KOPT-K1 (cell line): Measurements from ENCODE around the gene THRAP3.
A peak's percentile ranks its signal among the peaks of the same experiment; 100 is the strongest.

Source experiments
- H3K27ac ChIP-seq: fragments of 200-600 bp; sonication (generic); 2 replicates; pipeline ENCODE4 v1.5.1; 2016; ENCODE audit warnings: antibody characterized with exemption, mild to moderate bottlenecking, low read depth, low read length; ENCODE audit not compliant: poor library complexity, severe bottlenecking
- H3K36me3 ChIP-seq: fragments of 200-600 bp; sonication (generic); 2 replicates; pipeline ENCODE4 v1.5.1; 2017; ENCODE audit warnings: antibody characterized with exemption, mild to moderate bottlenecking, low read length, moderate library complexity; ENCODE audit not compliant: insufficient read depth
- H3K9me3 ChIP-seq: fragments of 200-600 bp; sonication (generic); 2 replicates; pipeline ENCODE4 v1.5.1; 2017; ENCODE audit warnings: antibody characterized with exemption, low read length, mild to moderate bottlenecking; ENCODE audit not compliant: insufficient read depth, poor library complexity, severe bottlenecking

THRAP3 gene

DNA sequence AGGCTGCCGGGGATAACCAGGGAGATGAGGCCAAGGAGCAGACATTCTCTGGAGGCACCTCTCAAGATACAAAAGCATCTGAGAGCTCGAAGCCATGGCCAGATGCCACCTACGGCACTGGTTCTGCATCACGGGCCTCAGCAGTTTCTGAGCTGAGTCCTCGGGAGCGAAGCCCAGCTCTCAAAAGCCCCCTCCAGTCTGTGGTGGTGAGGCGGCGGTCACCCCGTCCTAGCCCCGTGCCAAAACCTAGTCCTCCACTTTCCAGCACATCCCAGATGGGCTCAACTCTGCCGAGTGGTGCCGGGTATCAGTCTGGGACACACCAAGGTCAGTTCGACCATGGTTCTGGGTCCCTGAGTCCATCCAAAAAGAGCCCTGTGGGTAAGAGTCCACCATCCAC lies 62.6 kb downstream of the THRAP3 start:
- H3K27ac ChIP-seq: no peak overlapping the region
- H3K9me3 ChIP-seq: no peaks in the 10 kb centered on the region
- H3K36me3 ChIP-seq: peaks cover 99% of the 10 kb centered on the region

DNA sequence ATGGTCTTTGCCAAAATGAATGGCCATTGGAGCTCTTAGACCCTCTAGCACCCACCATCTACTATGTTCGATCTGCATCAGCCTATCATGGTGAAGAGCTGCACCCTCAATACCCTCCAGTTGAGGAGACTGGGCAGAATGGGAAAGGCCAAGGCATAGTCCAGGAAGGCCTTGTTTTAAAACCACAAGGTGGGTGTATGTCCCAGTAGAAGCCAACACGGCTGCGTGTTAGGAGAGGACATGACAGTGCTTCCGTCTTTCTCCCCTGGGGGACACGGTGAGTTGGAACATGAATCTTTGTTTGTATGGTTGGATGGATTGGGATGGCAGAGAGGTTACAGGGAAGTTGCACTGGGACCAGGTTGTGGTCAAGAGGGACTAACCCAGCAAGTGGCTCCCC lies 63.4 kb downstream of the THRAP3 start:
- Histone ChIP-seq H3K36me3 (peaks cover 100% of the 10 kb centered on the region), H3K9me3 (no peaks in the 10 kb centered on the region), H3K27ac (no peak overlapping the region)

DNA sequence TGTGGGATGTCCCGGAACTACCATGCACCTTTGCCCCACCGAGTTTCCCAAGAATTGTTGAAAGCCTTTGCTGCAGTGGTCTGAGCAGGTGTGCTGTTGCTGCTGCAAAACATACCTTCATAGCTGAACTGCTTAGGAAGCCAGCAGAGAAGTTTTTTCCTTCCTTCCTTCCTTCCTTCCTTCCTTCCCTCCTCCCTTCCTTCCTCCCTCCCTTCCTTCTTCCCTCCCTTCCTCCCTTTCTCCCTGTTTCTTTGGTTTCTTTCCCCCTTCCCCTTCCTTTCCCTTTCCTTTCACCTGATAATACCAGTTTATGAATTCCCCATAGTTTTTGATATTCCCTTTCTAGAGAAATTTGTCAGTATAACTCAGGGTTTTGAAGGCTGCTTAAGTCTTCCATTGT lies 71.1 kb downstream of the THRAP3 start:
- H3K27ac ChIP-seq: no peak overlapping the region
- H3K36me3 ChIP-seq: peaks cover 100% of the 10 kb centered on the region
- no peaks in the 10 kb centered on the region for H3K9me3 ChIP-seq

DNA sequence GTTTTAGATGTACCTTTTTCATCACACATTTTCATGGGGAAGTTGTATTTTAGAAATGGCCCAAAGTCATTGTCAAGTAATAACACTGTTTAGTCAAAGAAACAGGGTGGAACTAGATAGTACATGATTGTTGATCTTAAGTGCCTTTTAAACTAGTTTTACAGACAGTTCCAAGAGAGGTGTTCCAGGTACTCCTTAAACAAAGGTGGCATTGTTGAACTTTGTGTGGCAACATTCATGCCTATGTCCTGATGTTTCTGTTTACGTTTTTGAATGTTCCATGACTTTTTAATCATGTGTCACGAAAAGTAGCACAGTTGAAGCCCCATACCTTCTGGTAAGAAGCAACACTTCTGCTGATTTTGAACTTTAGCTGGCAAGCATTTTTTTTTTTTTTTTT lies 72.8 kb downstream of the THRAP3 start:
- no peak overlapping the region for H3K27ac ChIP-seq
- peaks cover 100% of the 10 kb centered on the region for H3K36me3 ChIP-seq
- no peaks in the 10 kb centered on the region for H3K9me3 ChIP-seq

DNA sequence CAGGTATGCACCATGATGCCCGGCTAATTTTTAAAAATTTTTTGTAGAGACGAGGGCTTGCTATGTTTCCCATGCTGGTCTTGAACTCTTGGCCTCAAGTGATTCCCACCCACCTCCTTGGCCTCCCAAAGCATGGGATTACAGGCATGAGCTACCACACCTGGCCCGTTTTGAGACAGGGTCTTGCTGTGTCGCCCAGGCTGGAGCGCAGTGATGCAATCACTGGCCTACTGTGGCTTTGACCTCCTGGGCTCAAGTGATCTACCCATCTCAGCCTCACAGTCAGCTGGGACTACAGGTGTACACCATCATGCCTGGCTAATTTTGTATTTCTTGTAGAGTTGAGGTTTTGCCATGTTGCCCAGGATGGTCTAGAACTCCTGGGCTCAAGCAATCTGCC lies 74.4 kb downstream of the THRAP3 start:
- no peak overlapping the region for H3K27ac ChIP-seq
- peaks cover 100% of the 10 kb centered on the region for H3K36me3 ChIP-seq
- H3K9me3 ChIP-seq: no peaks in the 10 kb centered on the region

DNA sequence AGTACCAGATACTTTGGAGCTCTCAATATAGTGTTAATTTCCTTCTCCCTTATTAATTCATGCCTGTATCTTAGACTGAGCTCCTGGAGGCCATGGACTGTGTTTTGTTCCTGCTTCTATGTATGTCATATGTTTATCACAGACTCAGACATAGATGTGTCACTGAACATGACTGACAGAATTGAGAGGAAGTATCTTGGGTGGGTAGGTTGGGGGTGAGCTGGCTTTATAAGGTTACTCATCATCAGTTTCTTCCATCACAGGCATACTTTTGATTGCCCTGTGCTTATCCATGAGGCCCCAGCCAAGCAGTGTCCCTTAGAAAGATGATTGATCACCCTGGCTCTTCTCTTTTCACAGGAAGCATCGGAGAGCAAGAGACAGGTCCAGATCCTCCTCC lies 76.3 kb downstream of the THRAP3 start:
- H3K27ac ChIP-seq: no peak overlapping the region
- peaks cover 97% of the 10 kb centered on the region for H3K36me3 ChIP-seq
- no peaks in the 10 kb centered on the region for H3K9me3 ChIP-seq

DNA sequence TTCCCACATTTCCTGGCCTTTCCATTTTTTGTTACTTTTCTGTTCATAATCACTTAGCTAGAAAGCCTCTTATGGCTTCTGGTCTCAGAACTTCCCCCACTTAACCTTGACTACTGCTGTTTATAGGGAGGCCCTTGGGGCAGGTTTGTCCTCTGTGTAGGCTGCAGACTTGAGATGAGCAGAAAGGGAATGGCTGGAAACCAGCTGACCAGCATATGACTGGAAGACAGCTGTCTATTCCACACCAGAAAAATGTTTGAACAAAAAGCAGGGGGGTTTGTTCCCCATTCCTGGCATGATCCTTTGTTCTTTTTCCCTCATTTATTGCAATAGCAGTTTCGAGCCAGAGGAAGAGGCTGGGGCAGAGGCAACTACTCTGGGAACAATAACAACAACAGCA lies 77.0 kb downstream of the THRAP3 start:
- Histone ChIP-seq H3K36me3 (peaks cover 97% of the 10 kb centered on the region), H3K27ac (no peak overlapping the region)

DNA sequence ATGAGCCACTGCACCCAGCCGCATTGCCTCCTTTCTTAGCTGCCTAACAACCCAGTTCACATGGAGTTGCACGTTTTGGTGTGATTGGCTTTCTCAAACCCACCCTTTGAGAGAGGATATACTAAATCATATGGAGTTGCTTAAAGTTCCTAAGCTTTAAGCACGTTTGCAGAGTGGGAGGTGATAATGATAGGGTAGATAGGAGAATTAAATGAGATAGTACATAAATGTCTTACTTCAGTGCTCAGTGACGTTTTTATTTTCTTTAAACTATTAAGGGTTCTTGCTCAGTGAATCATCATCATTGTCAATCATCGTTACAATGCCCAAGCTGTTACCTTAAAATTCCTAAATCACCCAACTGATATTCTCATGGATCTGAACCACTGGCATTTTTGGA lies 79.0 kb downstream of the THRAP3 start:
- H3K27ac ChIP-seq: no peak overlapping the region
- peaks cover 79% of the 10 kb centered on the region for H3K36me3 ChIP-seq
- no peaks in the 10 kb centered on the region for H3K9me3 ChIP-seq

More for the DNA sequence above, 77.0 kb downstream of the THRAP3 start:
- no peaks in the 10 kb centered on the region for H3K9me3 ChIP-seq

DNA sequence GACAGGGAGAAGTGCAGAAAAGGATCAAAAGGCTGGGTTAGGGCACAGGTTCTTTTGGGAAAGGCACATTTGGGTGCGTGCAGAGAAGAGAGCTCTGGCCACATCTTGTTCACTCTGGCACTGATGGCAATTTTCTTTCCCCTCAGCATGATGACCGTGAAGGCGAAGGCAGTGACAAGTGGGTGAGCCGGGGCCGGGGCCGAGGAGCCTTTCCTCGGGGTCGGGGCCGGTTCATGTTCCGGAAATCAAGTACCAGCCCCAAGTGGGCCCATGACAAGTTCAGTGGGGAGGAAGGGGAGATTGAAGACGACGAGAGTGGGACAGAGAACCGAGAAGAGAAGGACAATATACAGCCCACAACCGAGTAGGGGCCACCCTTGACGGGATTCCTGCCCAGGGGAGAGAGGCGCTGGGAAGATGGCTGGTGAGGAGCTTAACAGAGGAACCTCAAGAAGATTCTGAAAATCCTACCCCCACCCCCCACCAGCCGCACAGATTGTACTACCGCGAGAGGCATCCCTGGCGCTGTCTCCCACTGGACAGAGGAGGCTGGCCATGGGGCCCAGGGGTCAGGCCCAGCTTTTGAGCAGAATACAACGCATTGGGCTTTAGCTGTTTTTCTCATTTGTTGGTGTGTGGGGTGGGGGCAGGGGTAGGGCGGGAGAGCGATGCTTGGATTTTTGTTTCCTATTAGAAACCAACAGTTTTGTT lies 79.6 kb downstream of the THRAP3 start:
- H3K9me3 ChIP-seq: no peaks in the 10 kb centered on the region
- peaks cover 73% of the 10 kb centered on the region for H3K36me3 ChIP-seq
- no peak overlapping the region for H3K27ac ChIP-seq

DNA sequence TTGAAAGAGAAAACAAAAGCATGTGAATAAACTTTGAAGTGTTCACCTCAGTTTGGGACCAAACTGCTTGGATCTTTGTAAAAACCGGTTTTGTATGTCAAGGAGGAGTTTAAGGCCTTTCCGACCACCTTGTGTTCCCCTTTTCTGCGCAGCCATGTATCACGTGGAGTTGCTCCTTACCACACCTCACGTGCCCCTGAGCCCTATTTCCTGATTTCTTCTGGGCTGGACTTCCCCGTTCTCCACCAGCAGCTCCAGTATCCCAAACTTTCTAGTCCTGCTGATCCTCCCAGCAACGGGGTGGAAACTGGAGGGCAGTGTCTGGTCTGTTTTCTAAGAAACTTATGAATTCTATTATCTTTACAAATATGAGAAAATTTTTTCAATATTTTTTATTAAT lies 80.3 kb downstream of the THRAP3 start:
- Histone ChIP-seq H3K9me3 (no peaks in the 10 kb centered on the region), H3K36me3 (peaks cover 66% of the 10 kb centered on the region), H3K27ac (no peak overlapping the region)

DNA sequence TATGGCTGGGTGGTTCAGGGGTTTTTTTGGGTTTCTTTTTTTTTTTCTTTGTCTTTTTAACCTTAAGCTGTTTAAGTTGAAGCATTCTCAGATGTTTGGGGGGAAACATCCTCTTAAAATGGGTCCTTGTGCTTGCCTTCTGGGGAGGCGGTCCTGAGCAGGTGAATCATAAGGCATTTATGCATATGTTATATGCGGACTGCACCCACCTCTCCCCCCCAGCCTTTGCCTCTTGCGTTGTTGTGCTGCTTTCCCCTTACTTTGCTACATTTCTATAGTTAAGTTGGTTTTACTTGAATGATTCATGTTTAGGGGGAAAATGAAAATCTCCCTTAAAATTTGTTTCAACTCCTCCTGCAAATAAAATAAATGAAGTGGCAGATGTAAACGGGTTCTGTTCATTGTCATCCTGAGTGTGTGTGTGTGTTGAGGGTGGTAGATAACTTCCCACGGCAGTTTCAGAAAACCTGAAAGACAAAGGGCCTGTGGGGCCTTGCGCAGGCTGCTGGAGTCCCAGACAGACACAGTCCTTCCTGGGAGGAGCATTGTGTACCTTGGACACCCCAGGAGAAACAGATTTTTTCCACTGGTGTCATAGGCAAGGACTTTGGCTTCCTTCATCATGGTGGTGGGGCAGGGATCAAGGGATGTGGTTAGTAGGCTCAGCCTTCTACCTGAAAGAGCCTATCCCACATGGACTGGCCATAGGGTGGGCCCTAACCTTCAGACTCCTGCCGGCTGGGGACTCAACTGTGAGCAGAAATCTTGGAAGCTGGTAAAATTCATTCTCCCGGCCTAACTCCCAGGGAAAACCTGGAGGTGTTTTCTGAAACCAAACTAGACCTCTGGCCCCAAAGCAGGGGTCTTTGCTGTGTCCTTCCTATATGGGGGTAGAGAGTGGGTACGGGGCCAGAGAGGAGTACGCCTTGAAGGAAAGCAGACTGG lies 81.0 kb downstream of the THRAP3 start:
- H3K9me3 ChIP-seq: no peaks in the 10 kb centered on the region
- H3K27ac ChIP-seq: no peak overlapping the region
- H3K36me3 ChIP-seq: peaks cover 59% of the 10 kb centered on the region

DNA sequence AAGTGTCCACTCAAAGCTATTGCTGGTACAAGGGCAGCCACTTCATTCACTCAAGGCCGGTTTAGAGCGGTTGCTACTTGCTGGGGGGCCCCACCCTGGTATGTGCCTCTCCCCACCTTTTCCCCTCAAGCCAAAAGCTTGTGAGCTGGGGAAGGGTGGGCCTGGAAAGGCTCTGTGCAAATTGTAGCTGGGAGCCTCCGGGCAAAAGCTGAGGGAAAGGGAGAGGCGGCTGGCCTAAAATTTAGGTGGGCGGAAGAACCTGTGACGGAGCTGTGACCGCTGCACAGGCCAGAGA lies 81.6 kb downstream of the THRAP3 start:
- Histone ChIP-seq H3K9me3 (no peaks in the 10 kb centered on the region), H3K36me3 (peaks cover 52% of the 10 kb centered on the region), H3K27ac (no peak overlapping the region)

DNA sequence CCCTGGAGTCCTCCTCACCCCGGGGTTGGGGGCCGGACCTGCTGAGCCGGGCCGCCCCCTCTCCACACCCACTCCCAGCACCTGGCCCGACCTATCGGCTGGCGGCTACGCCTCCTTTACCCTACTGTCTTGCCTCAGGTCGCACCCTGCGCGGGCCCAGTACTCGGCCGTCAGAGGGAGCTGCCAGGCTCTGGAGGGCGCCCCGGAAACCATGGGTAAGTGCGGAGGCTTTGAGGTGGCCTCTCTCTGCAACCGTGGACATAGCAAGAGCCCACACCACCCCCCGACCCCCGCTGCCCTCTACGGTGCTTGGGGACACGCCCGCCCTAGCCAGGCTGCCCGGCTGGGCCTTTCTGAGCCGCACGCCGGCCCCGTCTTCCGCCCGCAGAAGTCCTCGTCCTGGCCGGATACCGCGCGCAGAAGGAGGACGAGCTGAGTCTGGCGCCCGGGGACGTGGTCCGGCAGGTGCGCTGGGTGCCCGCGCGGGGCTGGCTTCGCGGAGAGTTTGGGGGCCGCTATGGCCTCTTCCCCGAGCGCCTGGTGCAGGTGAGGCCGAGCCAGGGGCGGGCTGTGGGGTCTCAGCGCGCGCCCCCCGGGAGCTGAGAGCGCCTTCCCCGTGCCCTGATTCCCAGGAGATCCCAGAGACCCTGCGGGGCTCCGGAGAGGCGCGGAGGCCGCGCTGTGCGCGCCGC lies 82.1 kb downstream of the THRAP3 start, which contains the start of gene SH3D21:
Gene SH3D21, plus strand, starts transcription at position 159 of the 692 bp plus-strand sequence. Its CDS starts 53 bp downstream, at position 212.
- Histone ChIP-seq H3K9me3 (no peaks in the 10 kb centered on the region), H3K27ac (peak within 1 kb of the TSS; percentile 33), H3K36me3 (peaks cover 48% of the 10 kb centered on the region)

DNA sequence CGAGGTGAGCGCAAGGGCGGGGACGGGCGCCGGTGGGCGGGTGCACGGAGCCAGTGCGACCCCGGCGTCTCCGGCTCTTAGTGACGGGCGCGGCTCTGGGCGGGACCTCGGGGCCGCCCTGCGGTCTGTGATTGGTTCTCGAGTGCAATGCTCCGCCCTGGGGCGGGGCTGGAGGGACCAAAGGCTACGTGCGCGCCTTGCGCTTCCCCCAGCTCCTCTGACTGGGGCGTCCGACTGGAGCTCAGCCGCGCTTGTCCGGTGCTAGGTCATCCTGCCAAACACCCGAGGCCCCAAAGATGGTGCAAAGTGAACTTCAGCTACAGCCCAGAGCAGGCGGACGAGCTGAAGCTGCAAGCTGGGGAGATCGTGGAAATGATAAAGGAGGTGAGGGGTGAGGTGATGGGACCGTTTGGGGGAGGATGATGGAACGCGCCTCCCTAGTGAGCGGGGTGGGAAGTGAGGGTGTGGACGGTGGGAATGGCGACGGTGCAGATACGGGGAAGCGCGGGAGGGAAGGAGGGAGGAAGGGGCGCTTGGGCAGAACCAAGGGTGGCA lies 82.7 kb downstream of the THRAP3 start:
- peaks cover 41% of the 10 kb centered on the region for H3K36me3 ChIP-seq
- peak overlapping the region; percentile 33 for H3K27ac ChIP-seq
- no peaks in the 10 kb centered on the region for H3K9me3 ChIP-seq
